ENCODE results near the gene TAF5L. TPM values are rescaled to one million over a fixed set of nuclear protein-coding genes. Genes with fewer than 3 reads are reported as not detected.

TAF5L gene
- total and polyA plus RNA-seq, 10 of the 15 experiments (the other 5 are each of a cell fraction or from before 2014, with no cell fraction given): 1.1 to 26.2 (median 19.1) TPM

GRCh38 chr1:229631966-229632365 is 6.0 kb upstream of the TAF5L start (continued):
- TF ChIP-seq, protein P1, sequence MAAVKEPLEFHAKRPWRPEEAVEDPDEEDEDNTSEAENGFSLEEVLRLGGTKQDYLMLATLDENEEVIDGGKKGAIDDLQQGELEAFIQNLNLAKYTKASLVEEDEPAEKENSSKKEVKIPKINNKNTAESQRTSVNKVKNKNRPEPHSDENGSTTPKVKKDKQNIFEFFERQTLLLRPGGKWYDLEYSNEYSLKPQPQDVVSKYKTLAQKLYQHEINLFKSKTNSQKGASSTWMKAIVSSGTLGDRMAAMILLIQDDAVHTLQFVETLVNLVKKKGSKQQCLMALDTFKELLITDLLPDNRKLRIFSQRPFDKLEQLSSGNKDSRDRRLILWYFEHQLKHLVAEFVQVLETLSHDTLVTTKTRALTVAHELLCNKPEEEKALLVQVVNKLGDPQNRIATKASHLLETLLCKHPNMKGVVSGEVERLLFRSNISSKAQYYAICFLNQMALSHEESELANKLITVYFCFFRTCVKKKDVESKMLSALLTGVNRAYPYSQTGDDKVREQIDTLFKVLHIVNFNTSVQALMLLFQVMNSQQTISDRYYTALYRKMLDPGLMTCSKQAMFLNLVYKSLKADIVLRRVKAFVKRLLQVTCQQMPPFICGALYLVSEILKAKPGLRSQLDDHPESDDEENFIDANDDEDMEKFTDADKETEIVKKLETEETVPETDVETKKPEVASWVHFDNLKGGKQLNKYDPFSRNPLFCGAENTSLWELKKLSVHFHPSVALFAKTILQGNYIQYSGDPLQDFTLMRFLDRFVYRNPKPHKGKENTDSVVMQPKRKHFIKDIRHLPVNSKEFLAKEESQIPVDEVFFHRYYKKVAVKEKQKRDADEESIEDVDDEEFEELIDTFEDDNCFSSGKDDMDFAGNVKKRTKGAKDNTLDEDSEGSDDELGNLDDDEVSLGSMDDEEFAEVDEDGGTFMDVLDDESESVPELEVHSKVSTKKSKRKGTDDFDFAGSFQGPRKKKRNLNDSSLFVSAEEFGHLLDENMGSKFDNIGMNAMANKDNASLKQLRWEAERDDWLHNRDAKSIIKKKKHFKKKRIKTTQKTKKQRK (IDR thresholded peaks at IDR 0.05; ENCODE audit: low read depth, low read length): no peak
- TF ChIP-seq NFIC (IDR thresholded peaks at IDR 0.05; ENCODE audit: low read depth, low read length): no peak
- TF ChIP-seq WRNIP1 (IDR thresholded peaks at IDR 0.05; ENCODE audit: borderline replicate concordance, low read depth, low read length): no peak
- TF ChIP-seq POLR2AphosphoS2 (IDR thresholded peaks at IDR 0.05; ENCODE audit: low read depth, low read length): no peak
- TF ChIP-seq ZNF24 (IDR thresholded peaks at IDR 0.05): no peak
- TF ChIP-seq, protein P2, sequence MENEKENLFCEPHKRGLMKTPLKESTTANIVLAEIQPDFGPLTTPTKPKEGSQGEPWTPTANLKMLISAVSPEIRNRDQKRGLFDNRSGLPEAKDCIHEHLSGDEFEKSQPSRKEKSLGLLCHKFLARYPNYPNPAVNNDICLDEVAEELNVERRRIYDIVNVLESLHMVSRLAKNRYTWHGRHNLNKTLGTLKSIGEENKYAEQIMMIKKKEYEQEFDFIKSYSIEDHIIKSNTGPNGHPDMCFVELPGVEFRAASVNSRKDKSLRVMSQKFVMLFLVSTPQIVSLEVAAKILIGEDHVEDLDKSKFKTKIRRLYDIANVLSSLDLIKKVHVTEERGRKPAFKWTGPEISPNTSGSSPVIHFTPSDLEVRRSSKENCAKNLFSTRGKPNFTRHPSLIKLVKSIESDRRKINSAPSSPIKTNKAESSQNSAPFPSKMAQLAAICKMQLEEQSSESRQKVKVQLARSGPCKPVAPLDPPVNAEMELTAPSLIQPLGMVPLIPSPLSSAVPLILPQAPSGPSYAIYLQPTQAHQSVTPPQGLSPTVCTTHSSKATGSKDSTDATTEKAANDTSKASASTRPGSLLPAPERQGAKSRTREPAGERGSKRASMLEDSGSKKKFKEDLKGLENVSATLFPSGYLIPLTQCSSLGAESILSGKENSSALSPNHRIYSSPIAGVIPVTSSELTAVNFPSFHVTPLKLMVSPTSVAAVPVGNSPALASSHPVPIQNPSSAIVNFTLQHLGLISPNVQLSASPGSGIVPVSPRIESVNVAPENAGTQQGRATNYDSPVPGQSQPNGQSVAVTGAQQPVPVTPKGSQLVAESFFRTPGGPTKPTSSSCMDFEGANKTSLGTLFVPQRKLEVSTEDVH (IDR thresholded peaks at IDR 0.05; ENCODE audit: low read depth, partially characterized antibody): no peak
- TF ChIP-seq SUPT20H (IDR thresholded peaks at IDR 0.05; ENCODE audit: borderline replicate concordance, control insufficient read depth, low read depth, low read length): no peak
- TF ChIP-seq MXI1 (IDR thresholded peaks at IDR 0.05; ENCODE audit: low read depth, low read length): no peak
- TF ChIP-seq NR2C2 (IDR thresholded peaks at IDR 0.05; ENCODE audit: borderline replicate concordance, control insufficient read depth, insufficient read length, low read depth): no peak

All from GM12878 (cell line).